ENCODE data around the gene NPHP4. TPM values are rescaled to one million over a fixed set of nuclear protein-coding genes. Genes with fewer than 3 reads are reported as not detected.

Gene NPHP4
- total and polyA plus RNA-seq, 2 experiments from 2014 or later: 6.4 to 12.7 TPM

DNA sequence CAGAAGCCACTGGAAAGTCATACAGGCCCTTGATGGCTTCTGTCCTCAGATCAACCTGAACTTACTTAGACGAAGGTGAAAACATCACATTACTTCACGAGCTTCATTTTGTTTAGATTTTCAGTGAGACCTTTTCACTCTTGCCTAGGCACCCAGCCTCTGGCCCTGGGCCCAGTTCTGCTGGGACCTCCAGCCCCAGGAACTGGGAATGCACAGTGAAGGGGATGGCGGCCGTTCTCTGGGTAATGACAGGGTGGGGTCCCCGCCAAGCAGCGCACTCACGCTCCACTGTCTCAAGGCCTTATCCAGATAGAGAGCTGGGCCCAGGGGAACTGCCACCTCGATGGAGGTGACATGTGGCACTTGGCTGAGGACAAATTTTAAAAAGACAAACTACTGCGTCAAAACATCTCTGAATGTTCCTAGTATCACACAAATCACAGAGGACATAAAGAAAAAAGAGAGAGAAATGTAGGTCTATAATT, 54.8 kb downstream of the NPHP4 start:
- Histone ChIP-seq H3K36me3 (peaks cover 3% of the 10 kb centered on the region), H3K4me3 (no peak overlapping the region), H3K27me3 (no peaks in the 10 kb centered on the region), H3K9me3 (ENCODE audit: low read depth) (no peaks in the 10 kb centered on the region), H3K27ac (no peak overlapping the region), H3K4me1 (ENCODE audit: low read depth) (no peaks in the 10 kb centered on the region)
- no peak for DNase-seq (ENCODE audit: low read depth in 1 of 2, low spot score in 1 of 2)
- TF ChIP-seq, protein P1, sequence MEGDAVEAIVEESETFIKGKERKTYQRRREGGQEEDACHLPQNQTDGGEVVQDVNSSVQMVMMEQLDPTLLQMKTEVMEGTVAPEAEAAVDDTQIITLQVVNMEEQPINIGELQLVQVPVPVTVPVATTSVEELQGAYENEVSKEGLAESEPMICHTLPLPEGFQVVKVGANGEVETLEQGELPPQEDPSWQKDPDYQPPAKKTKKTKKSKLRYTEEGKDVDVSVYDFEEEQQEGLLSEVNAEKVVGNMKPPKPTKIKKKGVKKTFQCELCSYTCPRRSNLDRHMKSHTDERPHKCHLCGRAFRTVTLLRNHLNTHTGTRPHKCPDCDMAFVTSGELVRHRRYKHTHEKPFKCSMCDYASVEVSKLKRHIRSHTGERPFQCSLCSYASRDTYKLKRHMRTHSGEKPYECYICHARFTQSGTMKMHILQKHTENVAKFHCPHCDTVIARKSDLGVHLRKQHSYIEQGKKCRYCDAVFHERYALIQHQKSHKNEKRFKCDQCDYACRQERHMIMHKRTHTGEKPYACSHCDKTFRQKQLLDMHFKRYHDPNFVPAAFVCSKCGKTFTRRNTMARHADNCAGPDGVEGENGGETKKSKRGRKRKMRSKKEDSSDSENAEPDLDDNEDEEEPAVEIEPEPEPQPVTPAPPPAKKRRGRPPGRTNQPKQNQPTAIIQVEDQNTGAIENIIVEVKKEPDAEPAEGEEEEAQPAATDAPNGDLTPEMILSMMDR (IDR thresholded peaks at IDR 0.05; ENCODE audit: low read depth, low read length): no peak

DNA sequence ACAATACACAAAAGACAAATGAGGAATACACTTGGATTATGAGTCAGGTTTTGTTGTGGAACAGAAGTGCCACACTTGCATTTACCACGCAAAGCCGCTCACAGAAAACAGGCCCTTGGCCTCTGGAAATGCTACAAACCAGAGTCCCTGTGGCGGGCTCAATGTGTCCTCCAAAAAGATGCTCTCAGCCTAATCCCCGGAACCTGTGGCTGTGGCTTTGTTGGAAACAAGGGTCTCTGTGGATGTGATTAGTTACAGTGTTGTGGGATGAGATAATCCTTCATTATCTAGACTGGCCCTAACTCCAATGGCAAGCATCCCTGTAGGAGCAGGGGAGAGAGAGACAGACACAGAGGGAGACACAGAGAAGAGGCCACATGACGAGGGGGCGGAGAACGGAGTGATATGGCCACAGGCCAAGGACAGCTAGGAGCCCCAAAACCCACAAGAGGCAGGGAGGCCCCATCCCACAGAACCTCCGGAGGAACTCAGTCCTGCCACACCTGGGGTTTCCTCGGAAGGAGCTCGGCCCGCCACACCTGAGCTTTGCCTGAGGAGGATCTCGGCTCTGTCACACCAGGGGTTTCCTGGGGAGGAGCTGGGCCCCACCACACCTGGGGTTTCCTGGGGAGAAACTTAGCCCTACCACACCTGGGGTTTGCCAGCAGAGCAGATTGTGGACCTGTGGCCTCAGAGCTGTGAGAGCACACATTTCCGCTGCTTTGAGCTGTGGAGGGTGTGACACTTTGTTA, 55.4 kb downstream of the NPHP4 start:
- H3K4me3 ChIP-seq: no peak overlapping the region

DNA sequence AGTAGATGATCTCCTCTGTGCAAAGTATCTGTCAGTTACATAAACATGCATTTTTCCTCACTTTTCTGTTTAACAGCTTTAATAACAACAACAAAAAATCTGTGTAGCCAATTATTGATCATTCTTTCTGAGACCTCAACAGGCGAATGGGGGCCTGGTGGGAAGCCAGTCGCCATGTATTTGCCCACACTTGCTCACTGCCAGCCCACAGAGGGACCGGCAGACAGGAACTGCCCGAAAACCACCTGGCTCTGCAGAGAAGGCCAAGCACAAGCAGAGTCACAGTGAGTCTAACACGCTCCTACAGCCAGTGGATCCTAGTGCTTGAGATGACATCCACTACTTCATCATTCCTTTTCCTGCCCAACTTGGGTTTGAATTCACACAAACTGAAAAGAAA, 56.1 kb downstream of the NPHP4 start:
- TF ChIP-seq, protein P1 (IDR thresholded peaks at IDR 0.05; ENCODE audit: low read depth, low read length): no peak
- Histone ChIP-seq H3K9me3 (ENCODE audit: low read depth) (no peaks in the 10 kb centered on the region), H3K27ac (no peak overlapping the region), H3K4me1 (ENCODE audit: low read depth) (no peaks in the 10 kb centered on the region), H3K36me3 (peaks cover 3% of the 10 kb centered on the region), H3K4me3 (no peak overlapping the region), H3K27me3 (no peaks in the 10 kb centered on the region)
- no peak for DNase-seq (ENCODE audit: low read depth in 1 of 2, low spot score in 1 of 2)

More for the DNA sequence above, 55.4 kb downstream of the NPHP4 start:
- H3K9me3 ChIP-seq (ENCODE audit: low read depth): no peaks in the 10 kb centered on the region
- no peaks in the 10 kb centered on the region for H3K4me1 ChIP-seq (ENCODE audit: low read depth)
- no peak for DNase-seq (ENCODE audit: low read depth in 1 of 2, low spot score in 1 of 2)
- TF ChIP-seq, protein P1 (IDR thresholded peaks at IDR 0.05; ENCODE audit: low read depth, low read length): no peak
- no peaks in the 10 kb centered on the region for H3K27me3 ChIP-seq
- H3K27ac ChIP-seq: no peak overlapping the region
- peaks cover 3% of the 10 kb centered on the region for H3K36me3 ChIP-seq

DNA sequence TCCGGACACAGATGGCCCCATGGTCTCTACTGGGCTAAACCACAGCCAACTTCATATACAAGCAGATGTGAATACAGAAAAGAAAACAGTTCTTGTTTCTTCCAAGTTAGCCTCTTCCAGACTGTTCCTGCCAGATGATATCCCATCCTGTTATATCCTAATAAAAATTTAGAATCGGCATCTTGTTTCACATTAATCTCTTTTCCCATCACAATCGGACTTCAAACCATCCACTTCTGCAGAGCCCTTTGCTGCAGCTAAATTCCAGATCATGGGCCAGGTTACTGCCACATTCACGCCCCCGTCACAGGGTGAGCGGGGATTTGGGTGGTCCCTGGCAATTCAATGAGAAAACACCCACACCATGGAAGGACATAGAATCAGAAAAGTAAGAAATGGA, 57.2 kb downstream of the NPHP4 start:
- Histone ChIP-seq H3K4me3 (no peak overlapping the region), H3K36me3 (peaks cover 7% of the 10 kb centered on the region), H3K9me3 (ENCODE audit: low read depth) (no peaks in the 10 kb centered on the region), H3K27me3 (no peaks in the 10 kb centered on the region), H3K27ac (no peak overlapping the region), H3K4me1 (ENCODE audit: low read depth) (no peaks in the 10 kb centered on the region)
- TF ChIP-seq, protein P1 (IDR thresholded peaks at IDR 0.05; ENCODE audit: low read depth, low read length): no peak
- no peak for DNase-seq (ENCODE audit: low read depth in 1 of 2, low spot score in 1 of 2)

DNA sequence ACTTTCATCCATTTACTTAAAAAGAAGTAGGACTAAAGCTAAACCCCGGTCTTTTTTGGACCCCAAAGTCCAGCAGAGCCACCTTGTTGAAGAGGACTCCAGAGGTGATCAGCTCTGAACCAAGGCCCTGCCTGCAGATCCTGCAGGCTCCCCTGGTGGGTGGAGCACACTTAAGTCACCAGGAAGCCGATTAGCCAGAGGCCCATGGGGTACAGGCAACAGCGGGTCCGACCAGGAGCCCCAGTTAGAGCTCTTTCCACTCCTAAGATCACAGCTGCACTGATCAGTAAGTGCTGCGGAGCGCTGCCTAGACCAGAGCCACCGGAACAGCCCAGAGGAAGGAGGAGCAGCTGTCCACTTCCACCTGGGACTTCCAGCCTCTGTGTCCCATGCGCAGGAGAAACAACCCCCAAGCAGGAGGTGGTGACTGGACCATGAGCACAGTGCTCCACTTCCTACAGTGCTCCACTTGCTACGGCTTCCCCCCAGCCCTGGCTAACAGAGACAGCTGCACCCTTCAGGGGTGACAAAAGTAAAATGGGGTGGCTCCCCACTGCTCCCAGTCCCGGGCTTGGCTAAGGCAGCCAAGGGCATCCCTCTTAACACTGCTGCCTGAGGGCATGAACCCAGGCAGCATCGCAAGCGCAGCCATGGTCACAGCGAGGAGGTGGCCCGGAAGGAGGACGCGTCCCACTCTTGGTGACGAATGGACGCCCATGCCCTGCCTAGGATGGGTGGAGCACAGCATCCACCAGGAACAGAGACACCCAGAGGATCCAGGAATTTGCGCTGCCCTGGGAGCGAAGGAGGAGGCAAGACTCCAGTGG, 58.0 kb downstream of the NPHP4 start:
- TF ChIP-seq, protein P1 (IDR thresholded peaks at IDR 0.05; ENCODE audit: low read depth, low read length): no peak
- Histone ChIP-seq H3K9me3 (ENCODE audit: low read depth) (no peaks in the 10 kb centered on the region), H3K36me3 (peaks cover 7% of the 10 kb centered on the region), H3K4me1 (ENCODE audit: low read depth) (no peaks in the 10 kb centered on the region), H3K27ac (no peak overlapping the region), H3K27me3 (no peaks in the 10 kb centered on the region), H3K4me3 (no peak overlapping the region)
- DNase-seq (ENCODE audit: low read depth in 1 of 2, low spot score in 1 of 2): no peak

All from cardiac muscle cell (in vitro differentiated cells and primary cell).